BJ (cell line): ENCODE measurements around the gene PRR15. TPM values are rescaled to one million over a fixed set of nuclear protein-coding genes. Genes with fewer than 3 reads are reported as not detected.

Experiments
- CTCF ChIA-PET: fragments of 350-600 bp; formaldehyde crosslinking; extraction: SDS; loops from one replicate; lab custom pipeline; 2021; ENCODE audit warnings: antibody characterized with exemption, inconsistent platforms; lab: Yijun Ruan, JAX
- POLR2A ChIA-PET: fragments of 300-600 bp; sonication (Branson Sonifier 250); formaldehyde crosslinking; extraction: SDS; loops from one replicate; lab custom pipeline; 2021; ENCODE audit warnings: antibody characterized with exemption; lab: Charles Lee
- DNase-seq: peaks from one replicate; pipeline ENCODE4 v3.0.0-alpha.2; 2011; ENCODE audit warnings: low read depth
- H3K27me3 ChIP-seq: 2 replicates; pipeline ENCODE4 v1.6.0; 2011; ENCODE audit warnings: low read length; ENCODE audit not compliant: control insufficient read depth, insufficient read depth
- H3K36me3 ChIP-seq: 2 replicates; pipeline ENCODE4 v1.5.1; 2011; ENCODE audit warnings: low read length; ENCODE audit not compliant: control insufficient read depth, insufficient read depth
- H3K4me3 ChIP-seq: 2 replicates; pipeline ENCODE4 v1.5.1; 2011; ENCODE audit warnings: low read depth, mild to moderate bottlenecking, control low read depth, low read length
- polyA plus RNA-seq: library from polyadenylated mRNA; depleted of rRNA; stranded (reverse); fragments of >200 nt; gene quantifications from 2 replicates; pipeline ENCODE4 v1.2.3, GENCODE V29; 2011
- TF ChIP-seq, protein P1 (sequence below): IDR thresholded peaks from 2 replicates; pipeline ENCODE4 v1.5.1; 2011; ENCODE audit warnings: low read depth, mild to moderate bottlenecking, control low read depth, inconsistent platforms, low read length, moderate library complexity; ENCODE audit not compliant: insufficient read depth

Gene PRR15
- polyA plus RNA-seq, 1 experiment: 0.63 TPM

DNA sequence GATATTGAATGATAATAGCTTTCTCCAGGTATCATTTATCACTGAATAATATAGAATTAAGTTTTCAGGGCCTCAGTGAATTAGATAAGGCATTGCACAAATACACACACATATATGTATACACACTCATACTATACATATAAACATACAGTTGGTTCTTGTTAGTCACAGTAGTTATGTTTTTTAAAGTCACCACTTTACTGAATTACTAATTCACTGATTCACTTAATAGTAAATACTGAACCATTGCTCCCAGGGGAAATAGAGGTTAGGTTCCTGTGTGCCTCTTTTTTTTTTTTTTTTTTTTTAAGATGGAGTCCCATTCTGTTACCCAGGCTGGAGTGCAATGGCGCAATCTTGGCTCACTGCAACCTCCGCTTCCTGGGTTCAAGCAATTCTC lies 33.6 kb downstream of the PRR15 start:
- POLR2A ChIA-PET: no interaction called here
- Histone ChIP-seq H3K27me3 (no peaks in the 10 kb centered on the region), H3K36me3 (no peaks in the 10 kb centered on the region), H3K4me3 (no peak overlapping the region)
- CTCF ChIA-PET: interaction anchor here (0.9 to 1.0 kb wide), 2 partner anchors 10 to 11 kb away, joined by 3 to 4 read pairs; no protein-coding TSS in a partner anchor
- TF ChIP-seq, protein P1, sequence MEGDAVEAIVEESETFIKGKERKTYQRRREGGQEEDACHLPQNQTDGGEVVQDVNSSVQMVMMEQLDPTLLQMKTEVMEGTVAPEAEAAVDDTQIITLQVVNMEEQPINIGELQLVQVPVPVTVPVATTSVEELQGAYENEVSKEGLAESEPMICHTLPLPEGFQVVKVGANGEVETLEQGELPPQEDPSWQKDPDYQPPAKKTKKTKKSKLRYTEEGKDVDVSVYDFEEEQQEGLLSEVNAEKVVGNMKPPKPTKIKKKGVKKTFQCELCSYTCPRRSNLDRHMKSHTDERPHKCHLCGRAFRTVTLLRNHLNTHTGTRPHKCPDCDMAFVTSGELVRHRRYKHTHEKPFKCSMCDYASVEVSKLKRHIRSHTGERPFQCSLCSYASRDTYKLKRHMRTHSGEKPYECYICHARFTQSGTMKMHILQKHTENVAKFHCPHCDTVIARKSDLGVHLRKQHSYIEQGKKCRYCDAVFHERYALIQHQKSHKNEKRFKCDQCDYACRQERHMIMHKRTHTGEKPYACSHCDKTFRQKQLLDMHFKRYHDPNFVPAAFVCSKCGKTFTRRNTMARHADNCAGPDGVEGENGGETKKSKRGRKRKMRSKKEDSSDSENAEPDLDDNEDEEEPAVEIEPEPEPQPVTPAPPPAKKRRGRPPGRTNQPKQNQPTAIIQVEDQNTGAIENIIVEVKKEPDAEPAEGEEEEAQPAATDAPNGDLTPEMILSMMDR: no peak
- no peak for DNase-seq

DNA sequence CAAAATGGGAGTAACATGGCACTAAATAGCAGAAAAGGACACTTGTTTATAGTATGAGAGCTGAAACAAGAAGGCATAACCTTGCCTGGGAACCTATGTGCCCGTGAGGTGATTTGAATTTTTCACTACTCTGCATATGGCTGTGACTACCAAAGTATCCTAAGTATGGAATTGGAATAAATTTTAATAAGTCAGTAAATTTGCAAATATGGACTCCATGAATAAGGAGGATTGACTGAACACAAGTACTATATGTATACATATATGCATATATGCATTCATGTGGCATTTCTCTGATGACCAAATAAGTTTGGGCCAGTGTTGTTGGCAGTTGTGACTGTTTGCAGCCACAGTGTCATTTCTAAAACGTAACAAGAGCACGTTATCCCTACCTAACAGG lies 34.5 kb downstream of the PRR15 start:
- Histone ChIP-seq H3K4me3 (no peak overlapping the region), H3K27me3 (no peaks in the 10 kb centered on the region), H3K36me3 (no peaks in the 10 kb centered on the region)
- ChIA-PET POLR2A (no interaction called here), CTCF (interaction anchor here (0.7 kb wide), 1 partner anchor 10 kb away, joined by 3 read pairs; no protein-coding TSS in a partner anchor)
- TF ChIP-seq, protein P1: no peak
- DNase-seq: no peak

DNA sequence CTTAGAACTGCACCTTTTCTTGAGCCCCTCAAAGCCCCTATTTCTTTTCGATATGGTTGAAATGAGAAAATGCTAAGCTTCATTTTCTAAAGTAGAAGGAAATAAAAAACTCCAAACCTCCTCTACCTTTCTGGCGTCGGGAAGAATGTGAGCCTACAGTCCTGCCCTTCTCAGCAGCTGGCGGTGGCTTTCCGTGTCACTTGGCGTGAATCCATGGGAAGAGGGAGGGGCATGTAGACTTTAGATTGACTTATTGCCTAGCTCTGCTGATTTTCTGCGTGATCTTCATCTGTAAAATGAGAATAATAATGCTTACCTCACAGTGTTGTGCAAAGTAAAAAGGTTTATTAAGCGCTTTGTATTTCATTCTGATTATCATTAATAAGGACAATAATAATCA lies 35.0 kb downstream of the PRR15 start:
- H3K36me3 ChIP-seq: no peaks in the 10 kb centered on the region
- H3K4me3 ChIP-seq: no peak overlapping the region
- no peaks in the 10 kb centered on the region for H3K27me3 ChIP-seq
- POLR2A ChIA-PET: no interaction called here
- TF ChIP-seq, protein P1: no peak
- CTCF ChIA-PET: interaction anchor here (0.7 kb wide), 1 partner anchor 10 kb away, joined by 3 read pairs; no protein-coding TSS in a partner anchor
- DNase-seq: no peak

DNA sequence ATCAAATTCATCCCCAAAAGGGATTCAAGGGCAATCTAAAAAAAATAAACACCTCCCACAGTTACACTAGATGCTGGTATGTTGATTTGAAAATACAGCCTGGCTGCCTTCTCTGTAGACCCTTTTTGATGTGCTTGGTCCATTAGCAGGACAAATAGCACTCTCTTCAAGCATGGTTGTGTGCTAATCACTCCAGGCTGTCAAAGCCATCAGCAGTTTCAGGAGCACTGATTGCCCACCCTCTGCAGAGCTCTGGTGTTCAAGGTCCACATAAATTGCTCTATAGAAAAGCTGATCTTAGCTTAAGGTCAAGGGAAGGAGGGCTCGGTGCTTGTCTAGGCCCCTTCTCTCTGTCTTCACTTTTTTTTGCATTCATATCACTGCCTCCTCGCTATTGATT lies 35.4 kb downstream of the PRR15 start:
- ChIA-PET CTCF (no interaction called here), POLR2A (no interaction called here)
- no peak overlapping the region for H3K4me3 ChIP-seq

DNA sequence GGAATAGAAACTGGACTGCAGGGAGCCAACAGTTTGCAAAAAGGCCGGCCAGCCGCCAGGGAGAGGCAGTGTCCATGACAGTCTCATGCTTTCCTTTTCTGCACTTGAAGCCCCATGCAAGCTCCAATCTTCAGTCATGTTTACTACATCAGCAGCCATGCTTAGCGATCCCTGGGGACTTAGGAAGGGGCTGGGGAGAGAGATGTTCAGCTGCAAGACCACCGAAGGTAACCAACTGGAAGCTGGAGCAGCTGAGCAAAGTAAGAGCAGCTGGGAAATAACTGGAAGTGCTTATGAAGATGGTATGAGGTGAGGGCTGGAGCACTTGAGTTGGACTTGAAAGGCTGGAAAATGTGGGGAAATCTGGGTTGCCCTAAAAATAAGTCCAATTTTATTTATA lies 37.0 kb downstream of the PRR15 start:
- H3K36me3 ChIP-seq: no peaks in the 10 kb centered on the region; the same call in 1 of the 2 replicates
- no peak overlapping the region for H3K4me3 ChIP-seq
- POLR2A ChIA-PET: no interaction called here
- no peak for DNase-seq
- TF ChIP-seq, protein P1: no peak
- CTCF ChIA-PET: no interaction called here
- no peaks in the 10 kb centered on the region for H3K27me3 ChIP-seq

More for the DNA sequence above, 35.4 kb downstream of the PRR15 start:
- DNase-seq: no peak
- TF ChIP-seq, protein P1: no peak
- Histone ChIP-seq H3K36me3 (no peaks in the 10 kb centered on the region), H3K27me3 (no peaks in the 10 kb centered on the region)
